ENCODE measurements around the gene PCNX2. TPM values are rescaled to one million over a fixed set of nuclear protein-coding genes. Genes with fewer than 3 reads are reported as not detected.

The PCNX2 gene
- total RNA-seq, 3 donors from 2014 or later, result 15.1 to 17.3 (median 15.3) TPM

- Mint-ChIP-seq H3K9me3 (no peaks in the 10 kb centered on the region), H3K4me1 (ENCODE audit: low read depth) (no peaks in the 10 kb centered on the region), H3K36me3 (ENCODE audit: insufficient read depth) (peaks cover 59% of the 10 kb centered on the region), H3K27me3 (ENCODE audit: low read depth) (no peaks in the 10 kb centered on the region), H3K4me3 (no peak overlapping the region)
- ATAC-seq, result no peak
- no peak for DNase-seq
These were observed 295.4 kb downstream of the PCNX2 start for GRCh38 chr1:232999956-233000625.

GRCh38 chr1:232998646-232999045 lies 296.9 kb downstream of the PCNX2 start:
- DNase-seq, result no peak
- H3K4me1 Mint-ChIP-seq (ENCODE audit: low read depth), result no peaks in the 10 kb centered on the region
- peaks cover 67% of the 10 kb centered on the region for H3K36me3 Mint-ChIP-seq (ENCODE audit: insufficient read depth)
- ATAC-seq, result no peak
- H3K27me3 Mint-ChIP-seq (ENCODE audit: low read depth), result no peaks in the 10 kb centered on the region
- H3K9me3 Mint-ChIP-seq, result peaks cover 9% of the 10 kb centered on the region
- no peak overlapping the region for H3K4me3 Mint-ChIP-seq

GRCh38 chr1:232998138-232998537 lies 297.4 kb downstream of the PCNX2 start:
- peaks cover 9% of the 10 kb centered on the region for H3K9me3 Mint-ChIP-seq
- no peaks in the 10 kb centered on the region for H3K27me3 Mint-ChIP-seq (ENCODE audit: low read depth)
- no peak for DNase-seq
- no peak overlapping the region for H3K4me3 Mint-ChIP-seq
- H3K36me3 Mint-ChIP-seq (ENCODE audit: insufficient read depth), result peaks cover 66% of the 10 kb centered on the region
- H3K4me1 Mint-ChIP-seq (ENCODE audit: low read depth), result no peaks in the 10 kb centered on the region
- ATAC-seq, result no peak

- Mint-ChIP-seq H3K27me3 (ENCODE audit: low read depth) (no peaks in the 10 kb centered on the region), H3K4me3 (no peak overlapping the region), H3K36me3 (ENCODE audit: insufficient read depth) (peaks cover 68% of the 10 kb centered on the region), H3K4me1 (ENCODE audit: low read depth) (no peaks in the 10 kb centered on the region), H3K9me3 (peaks cover 9% of the 10 kb centered on the region)
- no peak for DNase-seq
- no peak for ATAC-seq
These were observed 299.4 kb downstream of the PCNX2 start for GRCh38 chr1:232996143-232996542.

- Mint-ChIP-seq H3K36me3 (ENCODE audit: insufficient read depth) (peaks cover 64% of the 10 kb centered on the region), H3K27me3 (ENCODE audit: low read depth) (no peaks in the 10 kb centered on the region)
- ATAC-seq, result no peak
These were observed 300.3 kb downstream of the PCNX2 start for GRCh38 chr1:232995189-232995588.

GRCh38 chr1:232993555-232993954 lies 302.0 kb downstream of the PCNX2 start:
- Mint-ChIP-seq H3K36me3 (ENCODE audit: insufficient read depth) (peaks cover 54% of the 10 kb centered on the region), H3K27me3 (ENCODE audit: low read depth) (no peaks in the 10 kb centered on the region), H3K9me3 (peaks cover 9% of the 10 kb centered on the region), H3K4me1 (ENCODE audit: low read depth) (peaks cover 2% of the 10 kb centered on the region), H3K4me3 (no peak overlapping the region)
- no peak for ATAC-seq
- no peak for DNase-seq

More at GRCh38 chr1:232995189-232995588, 300.3 kb downstream of the PCNX2 start:
- H3K9me3 Mint-ChIP-seq, result peaks cover 9% of the 10 kb centered on the region
- no peak for DNase-seq
- no peak overlapping the region for H3K4me3 Mint-ChIP-seq
- peaks cover 2% of the 10 kb centered on the region for H3K4me1 Mint-ChIP-seq (ENCODE audit: low read depth)

- peaks cover 9% of the 10 kb centered on the region for H3K9me3 Mint-ChIP-seq
- peaks cover 2% of the 10 kb centered on the region for H3K4me1 Mint-ChIP-seq (ENCODE audit: low read depth)
- ATAC-seq (no peak), DNase-seq (no peak)
- peaks cover 43% of the 10 kb centered on the region for H3K36me3 Mint-ChIP-seq (ENCODE audit: insufficient read depth)
- H3K4me3 Mint-ChIP-seq, result no peak overlapping the region
- H3K27me3 Mint-ChIP-seq (ENCODE audit: low read depth), result no peaks in the 10 kb centered on the region
These were observed 303.3 kb downstream of the PCNX2 start for GRCh38 chr1:232992227-232992626.

GRCh38 chr1:232991238-232991637 lies 304.3 kb downstream of the PCNX2 start:
- H3K9me3 Mint-ChIP-seq, result peaks cover 9% of the 10 kb centered on the region
- no peaks in the 10 kb centered on the region for H3K27me3 Mint-ChIP-seq (ENCODE audit: low read depth)
- no peak overlapping the region for H3K4me3 Mint-ChIP-seq
- H3K4me1 Mint-ChIP-seq (ENCODE audit: low read depth), result peaks cover 2% of the 10 kb centered on the region
- peaks cover 34% of the 10 kb centered on the region for H3K36me3 Mint-ChIP-seq (ENCODE audit: insufficient read depth)
- DNase-seq (no peak), ATAC-seq (no peak)

- no peaks in the 10 kb centered on the region for H3K27me3 Mint-ChIP-seq (ENCODE audit: low read depth)
- no peak overlapping the region for H3K4me3 Mint-ChIP-seq
- DNase-seq (no peak), ATAC-seq (no peak)
- H3K36me3 Mint-ChIP-seq (ENCODE audit: insufficient read depth), result peaks cover 32% of the 10 kb centered on the region
- peaks cover 2% of the 10 kb centered on the region for H3K4me1 Mint-ChIP-seq (ENCODE audit: low read depth)
- H3K9me3 Mint-ChIP-seq, result peaks cover 9% of the 10 kb centered on the region
These were observed 305.1 kb downstream of the PCNX2 start for GRCh38 chr1:232990176-232991128.

- Mint-ChIP-seq H3K9me3 (no peaks in the 10 kb centered on the region), H3K4me1 (ENCODE audit: low read depth) (peaks cover 2% of the 10 kb centered on the region)
- no peak for ATAC-seq
These were observed 306.9 kb downstream of the PCNX2 start for GRCh38 chr1:232988572-232989040.

GRCh38 chr1:232987774-232988140 lies 307.8 kb downstream of the PCNX2 start:
- no peak overlapping the region for H3K4me3 Mint-ChIP-seq
- H3K27me3 Mint-ChIP-seq (ENCODE audit: low read depth), result no peaks in the 10 kb centered on the region
- H3K36me3 Mint-ChIP-seq (ENCODE audit: insufficient read depth), result peaks cover 11% of the 10 kb centered on the region
- no peak for DNase-seq
- no peak for ATAC-seq
- peaks cover 2% of the 10 kb centered on the region for H3K4me1 Mint-ChIP-seq (ENCODE audit: low read depth)
- no peaks in the 10 kb centered on the region for H3K9me3 Mint-ChIP-seq

More at GRCh38 chr1:232988572-232989040, 306.9 kb downstream of the PCNX2 start:
- Mint-ChIP-seq H3K27me3 (ENCODE audit: low read depth) (no peaks in the 10 kb centered on the region), H3K36me3 (ENCODE audit: insufficient read depth) (peaks cover 17% of the 10 kb centered on the region), H3K4me3 (no peak overlapping the region)
- DNase-seq, result no peak

GRCh38 chr1:232987046-232987773 lies 308.3 kb downstream of the PCNX2 start:
- DNase-seq (no peak), ATAC-seq (no peak)
- Mint-ChIP-seq H3K36me3 (ENCODE audit: insufficient read depth) (peaks cover 6% of the 10 kb centered on the region), H3K9me3 (no peaks in the 10 kb centered on the region), H3K4me3 (no peak overlapping the region), H3K4me1 (ENCODE audit: low read depth) (peaks cover 2% of the 10 kb centered on the region), H3K27me3 (ENCODE audit: low read depth) (no peaks in the 10 kb centered on the region)

- no peaks in the 10 kb centered on the region for H3K9me3 Mint-ChIP-seq
- peaks cover 5% of the 10 kb centered on the region for H3K36me3 Mint-ChIP-seq (ENCODE audit: insufficient read depth)
- no peak for DNase-seq
- H3K4me3 Mint-ChIP-seq, result no peak overlapping the region
- no peaks in the 10 kb centered on the region for H3K27me3 Mint-ChIP-seq (ENCODE audit: low read depth)
- H3K4me1 Mint-ChIP-seq (ENCODE audit: low read depth), result peaks cover 2% of the 10 kb centered on the region
- ATAC-seq, result no peak
These were observed 309.0 kb downstream of the PCNX2 start for GRCh38 chr1:232986527-232986922.

- Mint-ChIP-seq H3K36me3 (ENCODE audit: insufficient read depth) (peaks cover 5% of the 10 kb centered on the region), H3K4me1 (ENCODE audit: low read depth) (peaks cover under 1% of the 10 kb centered on the region), H3K27me3 (ENCODE audit: low read depth) (no peaks in the 10 kb centered on the region), H3K4me3 (no peak overlapping the region), H3K9me3 (no peaks in the 10 kb centered on the region)
- ATAC-seq (no peak), DNase-seq (no peak)
These were observed 309.5 kb downstream of the PCNX2 start for GRCh38 chr1:232985882-232986526.

Measured in activated T-cell treated with anti-CD3 and anti-CD28 coated beads, Interleukin-2, amount 50 U/mL, for 4 hours (primary cell).